GM12864 (cell line): ENCODE results near the gene ST14.

ENCODE experiments used
- DNase-seq: peaks from one replicate; pipeline ENCODE4 v3.0.0-alpha.2; 2011; ENCODE audit warnings: low read depth
- H3K4me3 ChIP-seq: 2 replicates; pipeline ENCODE4 v1.5.1; 2011; ENCODE audit warnings: mild to moderate bottlenecking, low read depth, low read length, control low read depth
- CTCF ChIP-seq: IDR thresholded peaks from 2 replicates; pipeline ENCODE4 v1.5.1; 2011; ENCODE audit warnings: low read depth, mild to moderate bottlenecking, moderate library complexity, low read length, control low read depth, inconsistent platforms; ENCODE audit errors: missing control alignments

ST14 gene

DNA sequence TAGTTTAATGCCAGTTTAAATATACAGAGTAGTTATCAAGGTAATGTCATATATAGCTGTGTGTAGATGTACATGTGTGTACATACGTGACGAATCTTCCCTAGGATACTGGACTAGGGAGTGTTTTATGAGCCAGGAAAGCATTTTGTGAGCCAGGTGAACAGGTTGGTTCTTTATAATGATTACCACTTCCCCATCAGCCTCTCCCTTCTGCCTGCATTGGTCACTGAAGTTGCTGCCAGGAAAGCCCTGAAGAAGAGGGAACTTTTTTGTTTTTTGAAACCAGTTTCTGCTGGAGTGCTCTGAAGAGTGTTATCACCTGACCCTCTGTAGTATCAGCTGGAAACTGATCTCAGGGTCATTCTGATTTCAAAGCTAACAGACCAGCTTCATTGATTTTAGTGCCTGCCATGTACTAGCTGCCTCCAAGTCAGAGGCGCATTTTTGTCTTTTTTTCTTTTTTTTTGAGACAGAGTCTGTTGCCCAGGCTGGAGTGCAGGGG lies 14.2 kb upstream of the ST14 start:
- no peak for DNase-seq
- TF ChIP-seq CTCF = no peak
- no peak overlapping the region for H3K4me3 ChIP-seq

DNA sequence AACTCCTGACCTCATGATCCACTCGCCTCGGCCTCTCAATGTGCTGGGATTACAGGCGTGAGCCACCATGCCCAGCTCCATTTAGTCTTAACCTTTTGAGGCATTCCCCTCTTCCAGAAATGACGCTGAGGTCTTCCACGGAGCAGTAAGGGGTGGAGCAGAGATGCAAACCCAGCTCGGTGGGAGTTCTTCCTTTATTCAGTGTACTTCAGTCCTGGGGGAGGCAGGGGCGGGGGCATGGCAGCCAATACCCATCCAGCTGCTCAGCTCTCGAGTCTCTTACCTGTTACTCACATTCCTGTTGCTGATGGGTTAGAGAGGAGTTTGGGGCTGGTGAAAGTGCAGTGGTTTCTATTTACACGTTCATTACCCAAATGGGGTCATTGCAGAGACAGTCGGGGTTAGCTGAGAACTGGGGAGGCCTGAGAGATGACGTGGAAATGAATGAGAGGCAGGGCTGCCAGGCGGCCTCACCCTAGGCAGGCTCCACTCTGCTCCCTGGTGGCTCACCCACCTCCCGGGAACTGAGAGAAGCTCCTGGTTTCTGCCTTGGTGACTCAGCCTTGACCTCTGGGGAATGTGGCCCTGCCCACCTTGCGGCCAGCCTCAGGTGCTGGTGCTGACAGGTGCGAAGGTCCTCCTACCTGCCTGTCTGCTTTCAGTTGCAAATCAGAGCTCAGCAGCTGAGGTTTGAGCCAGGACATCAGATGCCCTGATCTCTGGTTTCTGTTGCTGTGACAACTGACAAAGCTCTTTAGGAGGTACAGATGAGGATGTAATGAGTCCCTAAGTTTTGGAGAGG lies 13.4 kb upstream of the ST14 start:
- H3K4me3 ChIP-seq = no peak overlapping the region
- peak; percentile 19 for TF ChIP-seq CTCF
- DNase-seq = no peak

- no peak for DNase-seq
- no peak overlapping the region for H3K4me3 ChIP-seq
- TF ChIP-seq CTCF = no peak
Measured at GRCh38 chr11:130146796-130147195, 12.8 kb upstream of the ST14 start.

GRCh38 chr11:130148796-130149326 lies 10.7 kb upstream of the ST14 start:
- no peak overlapping the region for H3K4me3 ChIP-seq
- no peak for DNase-seq
- TF ChIP-seq CTCF = no peak

GRCh38 chr11:130150790-130151189 lies 8.8 kb upstream of the ST14 start:
- no peak for TF ChIP-seq CTCF
- H3K4me3 ChIP-seq = no peak overlapping the region
- DNase-seq = no peak

DNA sequence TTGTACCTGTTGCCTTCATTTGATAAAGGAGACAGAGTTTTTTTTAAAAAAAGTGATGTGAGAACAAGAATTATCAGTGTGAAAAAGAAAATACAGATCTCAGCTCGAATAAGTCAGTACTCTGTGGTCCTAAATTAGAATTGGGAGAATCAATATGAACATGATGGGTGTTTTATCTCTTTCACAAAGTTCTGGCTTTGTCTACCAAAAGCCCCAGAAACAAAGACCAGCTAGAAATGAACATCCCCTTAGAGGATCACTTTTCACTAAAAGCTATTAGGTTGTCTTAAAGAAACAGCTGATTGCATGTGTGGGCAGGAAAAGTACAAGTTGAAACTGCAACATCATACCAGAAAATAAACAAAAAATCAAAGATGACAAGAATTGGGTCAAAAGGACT lies 8.4 kb upstream of the ST14 start:
- no peak for DNase-seq
- no peak overlapping the region for H3K4me3 ChIP-seq
- TF ChIP-seq CTCF = no peak
